ENCODE data around the gene NRG2. TPM values are rescaled to one million over a fixed set of nuclear protein-coding genes. Genes with fewer than 3 reads are reported as not detected.

NRG2 gene
- total RNA-seq, 2 experiments from 2014 or later, result 0.08 to 0.17 TPM

- Histone ChIP-seq H3K36me3 (ENCODE audit: insufficient read depth, low read length) (no peaks in the 10 kb centered on the region), H3K27ac (ENCODE audit: low read depth in 1 of 2, low read length in 2 of 2) (no peak overlapping the region), H3K27me3 (ENCODE audit: control insufficient read depth in 1 of 2, insufficient read depth in 2 of 2, low read length in 2 of 2) (peaks cover 0 to 4% of the 10 kb centered on the region in 2 experiments), H3K4me1 (ENCODE audit: insufficient read depth, low read length) (no peaks in the 10 kb centered on the region), H3K4me3 (ENCODE audit: low read length) (no peak overlapping the region), H3K9me3 (ENCODE audit: control insufficient read depth in 1 of 2, insufficient read depth in 1 of 2, low read length in 2 of 2) (no peaks in the 10 kb centered on the region)
- H3K9me3 Mint-ChIP-seq, result no peaks in the 10 kb centered on the region
- peaks cover 19% of the 10 kb centered on the region for H3K27me3 Mint-ChIP-seq
- no peaks in the 10 kb centered on the region for H3K36me3 Mint-ChIP-seq (ENCODE audit: low read depth)
- no peaks in the 10 kb centered on the region for H3K4me1 Mint-ChIP-seq (ENCODE audit: low read depth)
- no peak overlapping the region for H3K4me3 Mint-ChIP-seq
- ChIA-PET CTCF (no interaction called here), POLR2A (no interaction called here)
- DNase-seq (no peak), ATAC-seq (ENCODE audit: poor library complexity) (no peak)
- intact Hi-C loops (cut with DNase I, micrococcal nuclease), result no loop called here
- no peak overlapping the region for H3K27ac Mint-ChIP-seq
- no peak for TF ChIP-seq CTCF (IDR thresholded peaks at IDR 0.05)
These were observed 82.2 kb downstream of the NRG2 start for GRCh38 chr5:139960723-139961383.

GRCh38 chr5:139958432-139959148 lies 84.5 kb downstream of the NRG2 start:
- CTCF ChIA-PET, result no interaction called here

GRCh38 chr5:139956342-139956741 lies 86.8 kb downstream of the NRG2 start:
- peaks cover 0 to under 1% of the 10 kb centered on the region in 2 experiments for H3K27me3 ChIP-seq (ENCODE audit: control insufficient read depth in 1 of 2, insufficient read depth in 2 of 2, low read length in 2 of 2)
- Mint-ChIP-seq H3K27ac (no peak overlapping the region), H3K4me1 (ENCODE audit: low read depth) (no peaks in the 10 kb centered on the region), H3K9me3 (no peaks in the 10 kb centered on the region), H3K36me3 (ENCODE audit: low read depth) (no peaks in the 10 kb centered on the region), H3K4me3 (no peak overlapping the region), H3K27me3 (peaks cover 5% of the 10 kb centered on the region)
- ATAC-seq (ENCODE audit: poor library complexity) (no peak), DNase-seq (no peak)
- ChIA-PET POLR2A (no interaction called here), CTCF (interaction anchor here (1.6 to 1.9 kb wide), 2 partner anchors 12 to 13 kb away, joined by 5 to 10 read pairs; no protein-coding TSS in a partner anchor)
- no peaks in the 10 kb centered on the region for H3K9me3 ChIP-seq (ENCODE audit: control insufficient read depth in 1 of 2, insufficient read depth in 1 of 2, low read length in 2 of 2)
- no peak overlapping the region for H3K27ac ChIP-seq (ENCODE audit: low read depth in 1 of 2, low read length in 2 of 2)
- H3K36me3 ChIP-seq (ENCODE audit: insufficient read depth, low read length), result no peaks in the 10 kb centered on the region
- intact Hi-C loops (cut with DNase I, micrococcal nuclease), result no loop called here
- TF ChIP-seq CTCF (IDR thresholded peaks at IDR 0.05), result no peak
- no peaks in the 10 kb centered on the region for H3K4me1 ChIP-seq (ENCODE audit: insufficient read depth, low read length)
- no peak overlapping the region for H3K4me3 ChIP-seq (ENCODE audit: low read length)

More at GRCh38 chr5:139958432-139959148, 84.5 kb downstream of the NRG2 start:
- Mint-ChIP-seq H3K27me3 (peaks cover 13% of the 10 kb centered on the region), H3K4me1 (ENCODE audit: low read depth) (no peaks in the 10 kb centered on the region), H3K36me3 (ENCODE audit: low read depth) (no peaks in the 10 kb centered on the region), H3K27ac (no peak overlapping the region), H3K9me3 (no peaks in the 10 kb centered on the region), H3K4me3 (no peak overlapping the region)
- H3K4me1 ChIP-seq (ENCODE audit: insufficient read depth, low read length), result no peaks in the 10 kb centered on the region
- POLR2A ChIA-PET, result no interaction called here
- intact Hi-C loops (cut with DNase I, micrococcal nuclease), result no loop called here
- no peak for TF ChIP-seq CTCF (IDR thresholded peaks at IDR 0.05)
- no peaks in the 10 kb centered on the region for H3K9me3 ChIP-seq (ENCODE audit: control insufficient read depth in 1 of 2, insufficient read depth in 1 of 2, low read length in 2 of 2)
- ATAC-seq (ENCODE audit: poor library complexity), result no peak
- no peak for DNase-seq
- no peak overlapping the region for H3K4me3 ChIP-seq (ENCODE audit: low read length)
- no peak overlapping the region for H3K27ac ChIP-seq (ENCODE audit: low read depth in 1 of 2, low read length in 2 of 2)
- H3K27me3 ChIP-seq (ENCODE audit: control insufficient read depth in 1 of 2, insufficient read depth in 2 of 2, low read length in 2 of 2), result peaks cover 0 to 4% of the 10 kb centered on the region in 2 experiments
- H3K36me3 ChIP-seq (ENCODE audit: insufficient read depth, low read length), result no peaks in the 10 kb centered on the region
